Ovary (tissue), 9 donors: ENCODE results near the gene HAUS8. TPM values are rescaled to one million over a fixed set of nuclear protein-coding genes. Genes with fewer than 3 reads are reported as not detected.

Experiments used
- DNase-seq, 5 donors: peaks; one replicate each; pipeline ENCODE4 v3.0.0-alpha.2; 2019 to 2020
- H3K27ac ChIP-seq, 2 donors: fragments of 200-600 bp; one replicate each; pipeline versions ENCODE4 v1.5.1 to v1.8.0; 2019 to 2022
- H3K27me3 ChIP-seq: fragments of 200-600 bp; one replicate; pipeline ENCODE4 v1.8.0; 2022
- H3K36me3 ChIP-seq: fragments of 200-600 bp; sonication (generic); one replicate; pipeline ENCODE4 v1.5.1; 2019
- H3K4me1 ChIP-seq: one replicate; pipeline ENCODE4 v1.8.1; 2013; ENCODE audit warnings: mild to moderate bottlenecking, moderate library complexity; ENCODE audit not compliant: insufficient read depth
- H3K4me3 ChIP-seq: fragments of 200-600 bp; sonication (generic); one replicate; pipeline ENCODE4 v1.5.1; 2017
- H3K9me3 ChIP-seq, 2 donors: fragments of 200-600 bp in 1 of 2; sonication (generic) in 1 of 2; one replicate each; pipeline versions ENCODE4 v1.5.1 to v1.8.1; 2013 to 2019; ENCODE audit warnings: mild to moderate bottlenecking in 1 of 2, moderate library complexity in 1 of 2
- CTCF ChIP-seq, 3 donors: fragments of 450-650 bp in 2 of 3; fragments of 200-600 bp in 1 of 3; IDR thresholded peaks; one replicate each; pipeline versions ENCODE4 v1.5.1 to v1.8.0; 2016 to 2022; ENCODE audit warnings: antibody characterized with exemption in 3 of 3, mild to moderate bottlenecking in 1 of 3
- EP300 ChIP-seq: sonication (generic); formaldehyde crosslinking; IDR thresholded peaks from one replicate; pipeline ENCODE4 v1.6.1; 2017; ENCODE audit warnings: antibody characterized with exemption
- POLR2A ChIP-seq: fragments of 450-650 bp; IDR thresholded peaks from one replicate; pipeline ENCODE4 v1.6.1; 2017; ENCODE audit warnings: antibody characterized with exemption, mild to moderate bottlenecking, moderate library complexity
- WGBS, 3 donors: extraction: QIAGEN DNeasy Blood & Tissue Kit in 1 of 3; methylation state at CpG; one replicate each; pipeline versions ENCODE4 v1.1.5 to v1.1.7; 2013 to 2017; 5-methylcytosine and 5-hydroxymethylcytosine counted together
- intact Hi-C, 4 donors: fragments of 100-400 bp; cut with DNase I; formaldehyde crosslinking; loops; one replicate each; pipeline versions ENCODE4 v1.11.0 to v1.15.1; 2022 to 2023
- polyA plus RNA-seq, 2 donors: library from polyadenylated mRNA; stranded (reverse); fragments of 200-250 nt in 1 of 2; fragments of 350-450 nt in 1 of 2; fragmentation: Illumina TruSeq in 1 of 2; extraction: RNeasy Lipid Tissue Mini Kit (QIAGEN cat#74804) in 1 of 2; gene quantifications; one replicate each; pipeline ENCODE4 v1.2.3, GENCODE V29; 2013 to 2014
- total RNA-seq, 7 donors: library from RNA; depleted of rRNA in 2 of 7; stranded (reverse); fragments of >200 nt in 2 of 7; fragmentation: NEBNext Ultra II Directional in 3 of 7; extraction: Animal tissue kit (Norgen Biotek cat#: 25700) in 3 of 7; gene quantifications; one replicate each; pipeline versions ENCODE4 v1.1.0 to v1.2.4, GENCODE V29; 2016 to 2023
- donor health status: DM: no; HTN: no; CAD: no; lungs with moderate emphysema.
- donor health status: DM: no; HTN: no; CAD: no.
- donor health status: Bipolar disorder and iron deficiency.
- donor health status: DM: yes; HTN: yes; CAD: no.
- donor health status: DM: no; HTN: no; CAD: no.
- donor health status: DM: yes; HTN: yes; CAD: no.

The HAUS8 gene
- total and polyA plus RNA-seq, 9 donors: 4.1 to 7.2 (median 5.5) TPM

- no peak overlapping the region for H3K4me3 ChIP-seq
- WGBS, 3 donors: 96 to 98% (median 98%) methylated on average over 8 of the region's 8 CpGs
- no peak for DNase-seq
- no peaks in the 10 kb centered on the region for H3K4me1 ChIP-seq
- TF ChIP-seq CTCF (IDR thresholded peaks at IDR 0.05) (no peak), EP300 (no peak), POLR2A (no peak)
- no peak overlapping the region for H3K27ac ChIP-seq
- no peaks in the 10 kb centered on the region for H3K27me3 ChIP-seq
- H3K36me3 ChIP-seq: no peaks in the 10 kb centered on the region
- intact Hi-C loops: loop anchor here in 2 of 4 donors (10.0 kb wide), 1 partner anchor 283 kb away; no protein-coding TSS in a partner anchor
- H3K9me3 ChIP-seq: peaks cover 0 to 8% of the 10 kb centered on the region in 2 donors
Observed at GRCh38 chr19:17058236-17058635, 17.0 kb downstream of the HAUS8 start.

GRCh38 chr19:17055636-17056035 is 19.6 kb downstream of the HAUS8 start:
- Histone ChIP-seq H3K36me3 (no peaks in the 10 kb centered on the region), H3K27me3 (no peaks in the 10 kb centered on the region), H3K4me1 (no peaks in the 10 kb centered on the region), H3K4me3 (no peak overlapping the region), H3K9me3 (peaks cover 0 to 8% of the 10 kb centered on the region in 2 donors), H3K27ac (no peak overlapping the region)
- TF ChIP-seq EP300 (no peak), POLR2A (no peak)
- DNase-seq: no peak
- 95 to 97% (median 97%) methylated on average over 14 to 15 of the region's 15 CpGs for WGBS, 3 donors
- intact Hi-C loops: loop anchor here in 2 of 4 donors (10.0 kb wide), 1 partner anchor 281 kb away; no protein-coding TSS in a partner anchor

GRCh38 chr19:17054746-17055145 is 20.5 kb downstream of the HAUS8 start:
- no peaks in the 10 kb centered on the region for H3K36me3 ChIP-seq
- no peak overlapping the region for H3K4me3 ChIP-seq
- no peak for TF ChIP-seq EP300
- no peak for TF ChIP-seq POLR2A
- TF ChIP-seq CTCF (IDR thresholded peaks at IDR 0.05): no peak
- H3K9me3 ChIP-seq: peaks cover 0 to 8% of the 10 kb centered on the region in 2 donors
- H3K27ac ChIP-seq: no peak overlapping the region
- no peaks in the 10 kb centered on the region for H3K4me1 ChIP-seq
- 91 to 95% (median 94%) methylated on average over 5 of the region's 5 CpGs for WGBS, 3 donors
- intact Hi-C loops: loop anchor here in 3 of 4 donors (5.0 to 10.0 kb wide), 2 partner anchors 280 to 282 kb away; no protein-coding TSS in a partner anchor
- no peak for DNase-seq
- H3K27me3 ChIP-seq: no peaks in the 10 kb centered on the region

GRCh38 chr19:17052439-17052838 is 22.8 kb downstream of the HAUS8 start:
- peak in 2 of 5 donors; percentile 32 to 38 for DNase-seq
- H3K27me3 ChIP-seq: no peaks in the 10 kb centered on the region
- intact Hi-C loops: loop anchor here (2.0 to 10.0 kb wide), 3 partner anchors 278 to 280 kb away; no protein-coding TSS in a partner anchor
- peak in 1 of 3 donors; percentile 37 for TF ChIP-seq CTCF (IDR thresholded peaks at IDR 0.05)
- TF ChIP-seq EP300: no peak
- TF ChIP-seq POLR2A: no peak
- H3K27ac ChIP-seq: no peak overlapping the region
- no peak overlapping the region for H3K4me3 ChIP-seq
- H3K4me1 ChIP-seq: no peaks in the 10 kb centered on the region
- no peaks in the 10 kb centered on the region for H3K9me3 ChIP-seq
- H3K36me3 ChIP-seq: no peaks in the 10 kb centered on the region
- 49 to 56% (median 53%) methylated on average over 8 of the region's 8 CpGs for WGBS, 3 donors

GRCh38 chr19:17049711-17050280 is 25.5 kb downstream of the HAUS8 start:
- H3K36me3 ChIP-seq: no peaks in the 10 kb centered on the region
- WGBS, 3 donors: 71 to 76% (median 74%) methylated on average over 18 of the region's 18 CpGs
- DNase-seq: no peak
- intact Hi-C loops: loop anchor here in 3 of 4 donors (5.0 to 10.0 kb wide), 2 partner anchors 275 to 277 kb away; no protein-coding TSS in a partner anchor
- TF ChIP-seq POLR2A: no peak
- no peak for TF ChIP-seq EP300
- TF ChIP-seq CTCF (IDR thresholded peaks at IDR 0.05): no peak
- H3K4me1 ChIP-seq: no peaks in the 10 kb centered on the region
- H3K27me3 ChIP-seq: no peaks in the 10 kb centered on the region
- H3K4me3 ChIP-seq: no peak overlapping the region
- H3K9me3 ChIP-seq: no peaks in the 10 kb centered on the region
- no peak overlapping the region for H3K27ac ChIP-seq
